ENCODE data around the gene ATP8B1. TPM values are rescaled to one million over a fixed set of nuclear protein-coding genes. Genes with fewer than 3 reads are reported as not detected.

The ATP8B1 gene
- total and polyA plus RNA-seq, 4 donors, result 3.9 to 22.0 (median 5.7) TPM

DNA sequence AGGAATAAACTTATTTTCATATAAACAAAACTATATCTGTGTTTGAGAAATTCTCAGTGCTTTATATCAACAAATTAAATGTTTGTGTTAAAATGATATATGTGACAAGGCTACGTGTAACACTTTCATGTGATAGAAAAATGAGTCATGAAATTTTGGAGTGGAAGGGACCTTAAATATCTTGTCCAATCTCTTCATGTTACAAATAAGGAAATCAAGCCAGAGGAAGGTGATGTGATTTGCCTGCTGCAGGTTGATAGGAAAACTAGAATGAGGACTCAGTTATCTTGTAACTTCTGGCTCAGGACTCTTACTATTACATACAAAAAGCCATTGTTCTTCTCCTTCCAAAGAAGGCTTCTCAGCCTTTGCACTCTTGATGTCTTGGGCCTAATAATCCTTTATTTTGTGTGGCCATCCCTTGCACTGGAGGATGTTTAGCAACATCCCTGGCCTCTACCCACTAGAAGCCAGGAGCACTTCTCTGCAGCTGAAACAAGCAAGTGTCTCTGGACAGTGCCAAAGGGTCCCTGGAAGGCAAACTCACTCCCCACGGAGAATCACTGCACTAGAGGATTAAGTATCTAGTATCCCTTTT is 138.4 kb downstream of the ATP8B1 start:
- peaks cover 0 to 4% (median 1%) of the 10 kb centered on the region in 4 donors for H3K36me3 ChIP-seq (ENCODE audit: control insufficient read depth in 4 of 4, insufficient read depth in 3 of 4, low read depth in 1 of 4, low read length in 3 of 4)
- no peak overlapping the region for H3K27ac ChIP-seq (ENCODE audit: low read depth in 1 of 2, low read length in 2 of 2)
- DNase-seq (ENCODE audit: low spot score), result no peak
- H3K9ac ChIP-seq (ENCODE audit: low read depth in 1 of 2, low read length in 2 of 2), result no peak overlapping the region
- H3K9me3 ChIP-seq (ENCODE audit: control insufficient read depth in 4 of 4, low read length in 3 of 4), result no peaks in the 10 kb centered on the region
- H3K4me3 ChIP-seq (ENCODE audit: low read depth in 1 of 3, low read length in 3 of 3), result no peak overlapping the region
- TF ChIP-seq EGR1 (IDR thresholded peaks at IDR 0.05; ENCODE audit: low read depth in 2 of 2) (no peak), HNF4G (IDR thresholded peaks at IDR 0.05) (no peak), FOXA2 (IDR thresholded peaks at IDR 0.05) (no peak), ZBTB33 (IDR thresholded peaks at IDR 0.05) (no peak), YY1 (IDR thresholded peaks at IDR 0.05) (no peak), JUND (IDR thresholded peaks at IDR 0.05) (no peak)
- 95% methylated on average over 2 of the region's 2 CpGs for WGBS
- H3K27me3 ChIP-seq (ENCODE audit: control insufficient read depth in 4 of 4, insufficient read depth in 4 of 4, low read length in 3 of 4), result no peaks in the 10 kb centered on the region
- peaks cover 0 to 8% (median 3%) of the 10 kb centered on the region in 4 donors for H3K4me1 ChIP-seq (ENCODE audit: control insufficient read depth in 4 of 4, insufficient read depth in 4 of 4, low read length in 3 of 4)

GRCh38 chr18:57660961-57661360 is 142.2 kb downstream of the ATP8B1 start:
- no peak for DNase-seq (ENCODE audit: low spot score)
- Histone ChIP-seq H3K9ac (ENCODE audit: low read depth in 1 of 2, low read length in 2 of 2) (no peak overlapping the region), H3K27me3 (ENCODE audit: control insufficient read depth in 4 of 4, insufficient read depth in 4 of 4, low read length in 3 of 4) (no peaks in the 10 kb centered on the region), H3K36me3 (ENCODE audit: control insufficient read depth in 4 of 4, insufficient read depth in 3 of 4, low read depth in 1 of 4, low read length in 3 of 4) (peaks cover 0 to 4% (median 1%) of the 10 kb centered on the region in 4 donors), H3K4me3 (ENCODE audit: low read depth in 1 of 3, low read length in 3 of 3) (no peak overlapping the region), H3K9me3 (ENCODE audit: control insufficient read depth in 4 of 4, low read length in 3 of 4) (peaks cover 0 to 4% (median 1%) of the 10 kb centered on the region in 4 donors), H3K27ac (ENCODE audit: low read depth in 1 of 2, low read length in 2 of 2) (no peak overlapping the region), H3K4me1 (ENCODE audit: control insufficient read depth in 4 of 4, insufficient read depth in 4 of 4, low read length in 3 of 4) (no peaks in the 10 kb centered on the region)
- TF ChIP-seq MAX (IDR thresholded peaks at IDR 0.05), result no peak
- no peak for TF ChIP-seq TAF1 (conservative IDR thresholded peaks at IDR 0.05)
- no peak for TF ChIP-seq JUND (IDR thresholded peaks at IDR 0.05)
- no peak for TF ChIP-seq FOXA2 (IDR thresholded peaks at IDR 0.05)
- TF ChIP-seq HNF4A (conservative IDR thresholded peaks at IDR 0.05), result no peak
- no peak for TF ChIP-seq FOXA1 (IDR thresholded peaks at IDR 0.05)
- no peak for TF ChIP-seq GABPA (IDR thresholded peaks at IDR 0.05 in 1 of 2, conservative IDR thresholded peaks at IDR 0.05 in 1 of 2)
- TF ChIP-seq RAD21 (IDR thresholded peaks at IDR 0.05), result no peak
- 96% methylated on average over 11 of the region's 11 CpGs for WGBS

DNA sequence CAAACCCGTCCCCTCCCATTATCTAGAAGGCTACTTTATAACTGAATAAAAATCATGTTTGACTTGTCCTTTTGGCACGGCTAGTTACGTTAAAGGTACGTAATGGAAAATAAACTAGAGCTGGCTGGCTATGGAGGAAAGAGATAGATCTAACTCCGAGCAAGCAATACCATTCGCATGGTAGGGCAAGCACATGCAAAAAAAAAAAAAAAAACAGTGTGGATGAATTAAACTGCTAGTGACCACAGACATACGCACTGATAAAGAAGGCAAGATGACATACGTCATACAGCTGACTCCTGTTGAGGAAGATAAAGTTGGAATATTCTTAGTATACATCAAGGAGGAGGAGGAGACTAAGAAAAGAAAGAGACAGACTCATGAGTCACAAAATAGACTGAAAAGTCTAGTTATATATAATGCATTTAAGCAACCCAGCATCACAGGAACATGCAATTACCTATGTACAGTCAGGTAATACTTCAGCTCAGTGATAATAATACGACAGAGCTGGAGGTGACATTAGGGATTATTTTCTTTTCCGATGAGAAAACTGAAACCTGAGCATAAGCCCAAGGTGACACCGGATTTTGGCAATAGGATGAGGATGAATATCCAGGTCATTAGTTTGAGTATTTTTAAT is 143.5 kb downstream of the ATP8B1 start:
- Histone ChIP-seq H3K9me3 (ENCODE audit: control insufficient read depth in 4 of 4, low read length in 3 of 4) (peaks cover 4 to 9% (median 6%) of the 10 kb centered on the region in 4 donors), H3K27ac (ENCODE audit: low read depth in 1 of 2, low read length in 2 of 2) (no peak overlapping the region), H3K36me3 (ENCODE audit: control insufficient read depth in 4 of 4, insufficient read depth in 3 of 4, low read depth in 1 of 4, low read length in 3 of 4) (peaks cover 0 to 7% (median 2%) of the 10 kb centered on the region in 4 donors), H3K4me1 (ENCODE audit: control insufficient read depth in 4 of 4, insufficient read depth in 4 of 4, low read length in 3 of 4) (no peaks in the 10 kb centered on the region), H3K27me3 (ENCODE audit: control insufficient read depth in 4 of 4, insufficient read depth in 4 of 4, low read length in 3 of 4) (no peaks in the 10 kb centered on the region), H3K9ac (ENCODE audit: low read depth in 1 of 2, low read length in 2 of 2) (no peak overlapping the region), H3K4me3 (ENCODE audit: low read depth in 1 of 3, low read length in 3 of 3) (no peak overlapping the region)
- TF ChIP-seq HNF4A (conservative IDR thresholded peaks at IDR 0.05) (no peak), FOXA2 (IDR thresholded peaks at IDR 0.05) (no peak), RXRA (IDR thresholded peaks at IDR 0.05) (no peak)
- no peak for DNase-seq (ENCODE audit: low spot score)
- 87% methylated on average over 11 of the region's 11 CpGs for WGBS

All from liver (tissue), 9 donors.